Spleen (tissue), 7 donors: ENCODE data around the gene TET2.

Experiments
- POLR2A ChIP-seq, 3 donors: fragments of 450-650 bp; IDR thresholded peaks; one replicate each; pipeline ENCODE4 v1.5.1; 2017; ENCODE audit warnings: antibody characterized with exemption in 3 of 3, mild to moderate bottlenecking in 1 of 3
- POLR2AphosphoS5 ChIP-seq, 3 donors: sonication (generic); formaldehyde crosslinking; IDR thresholded peaks; one replicate each; pipeline ENCODE4 v1.5.1; 2017; ENCODE audit warnings: antibody characterized with exemption in 3 of 3
- TF ChIP-seq, protein P1 (sequence below), 11 experiments: fragments of 200-600 bp in 7 of 11; fragments of 450-650 bp in 4 of 11; sonication (generic) in 4 of 11; IDR thresholded peaks in 8 of 11; conservative IDR thresholded peaks in 3 of 11; 1 replicate in 7 of 11; 2 replicates in 4 of 11; pipeline versions ENCODE4 v1.4.0 to v1.8.0; 2016 to 2021; ENCODE audit warnings: antibody characterized with exemption in 11 of 11, inconsistent platforms in 4 of 11, mild to moderate bottlenecking in 1 of 11
- donor health status: DM: no; HTN: no; CAD: no; lungs with moderate emphysema.
- donor health status: DM: no; HTN: no; CAD: no.
- donor health status: DM: no; HTN: no; CAD: no.

DNA sequence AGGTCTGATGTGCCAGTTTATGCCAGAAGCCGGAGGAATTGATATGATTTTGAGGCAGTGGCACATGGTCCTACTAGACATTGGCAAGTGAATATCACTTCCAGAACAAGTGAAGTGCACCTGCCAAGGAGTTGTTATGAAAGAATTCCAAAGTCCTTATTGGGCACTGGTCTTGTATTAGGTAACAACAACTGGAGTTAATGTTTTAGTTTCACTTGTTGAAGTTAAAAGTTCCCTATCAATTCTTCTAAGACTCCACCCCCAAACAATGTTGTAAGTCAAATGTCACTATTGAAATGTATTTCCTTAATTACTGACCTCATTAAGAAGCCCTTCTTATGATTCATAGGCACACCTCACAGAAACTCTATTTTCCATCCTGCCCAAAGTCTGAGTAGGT lies 3.1 kb downstream of the TET2 start:
- TF ChIP-seq, protein P1, sequence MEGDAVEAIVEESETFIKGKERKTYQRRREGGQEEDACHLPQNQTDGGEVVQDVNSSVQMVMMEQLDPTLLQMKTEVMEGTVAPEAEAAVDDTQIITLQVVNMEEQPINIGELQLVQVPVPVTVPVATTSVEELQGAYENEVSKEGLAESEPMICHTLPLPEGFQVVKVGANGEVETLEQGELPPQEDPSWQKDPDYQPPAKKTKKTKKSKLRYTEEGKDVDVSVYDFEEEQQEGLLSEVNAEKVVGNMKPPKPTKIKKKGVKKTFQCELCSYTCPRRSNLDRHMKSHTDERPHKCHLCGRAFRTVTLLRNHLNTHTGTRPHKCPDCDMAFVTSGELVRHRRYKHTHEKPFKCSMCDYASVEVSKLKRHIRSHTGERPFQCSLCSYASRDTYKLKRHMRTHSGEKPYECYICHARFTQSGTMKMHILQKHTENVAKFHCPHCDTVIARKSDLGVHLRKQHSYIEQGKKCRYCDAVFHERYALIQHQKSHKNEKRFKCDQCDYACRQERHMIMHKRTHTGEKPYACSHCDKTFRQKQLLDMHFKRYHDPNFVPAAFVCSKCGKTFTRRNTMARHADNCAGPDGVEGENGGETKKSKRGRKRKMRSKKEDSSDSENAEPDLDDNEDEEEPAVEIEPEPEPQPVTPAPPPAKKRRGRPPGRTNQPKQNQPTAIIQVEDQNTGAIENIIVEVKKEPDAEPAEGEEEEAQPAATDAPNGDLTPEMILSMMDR (IDR thresholded peaks at IDR 0.05 in 8 of 11, conservative IDR thresholded peaks at IDR 0.05 in 3 of 11), result no peak
- no peak for TF ChIP-seq POLR2A (IDR thresholded peaks at IDR 0.05)
- no peak for TF ChIP-seq POLR2AphosphoS5 (IDR thresholded peaks at IDR 0.05)
